HepG2 (cell line): Measurements from ENCODE around the gene EMC9. TPM values are rescaled to one million over a fixed set of nuclear protein-coding genes. Genes with fewer than 3 reads are reported as not detected.
A peak's percentile ranks its signal among the peaks of the same experiment; 100 is the strongest.

Source experiments
- ATAC-seq: fragments of 200-7000 bp; cut with Tn5 transposase; 3 replicates; pipeline ENCODE4 v1.9.1; 2020; ENCODE audit warnings: mild to moderate bottlenecking, moderate library complexity
- BruUV-seq: library from RNA; stranded (reverse); fragments of 400-500 nt; replicated peaks from 2 replicates; lab custom pipeline; 2021; lab: Mats Ljungman, UMichigan
- CTCF ChIA-PET: fragments of 300-600 bp; formaldehyde crosslinking; extraction: SDS; loops from one replicate; lab custom pipeline; 2021; ENCODE audit warnings: low total read pairs, inconsistent platforms, low intra/inter-chr PET ratio; lab: Yijun Ruan, JAX
- POLR2A ChIA-PET: fragments of 350-600 bp; sonication (Branson Sonifier 250); formaldehyde crosslinking; loops from one replicate; lab custom pipeline; 2020; ENCODE audit warnings: antibody characterized with exemption, inconsistent platforms; lab: Yijun Ruan, JAX
- DNase-seq: peaks from one replicate; pipeline ENCODE4 v3.0.0-alpha.2; 2015; ENCODE audit warnings: low spot score
- FAIRE-seq: peaks from 3 replicates; lab custom pipeline; 2011; peaks lifted over from hg19 to GRCh38; lab: Jason Lieb, UNC
- H2AFZ ChIP-seq: one replicate; pipeline ENCODE4 v1.6.1; 2011; ENCODE audit warnings: low read length, inconsistent platforms
- H3K27ac ChIP-seq: fragments of 300-600 bp; 3 replicates; pipeline ENCODE4 v1.8.0; 2011; ENCODE audit warnings: mixed run types, mild to moderate bottlenecking, mixed read lengths, low read length, inconsistent platforms; ENCODE audit not compliant: insufficient read depth; ENCODE audit errors: extremely low read length
- H3K27me3 ChIP-seq, 2 experiments: fragments of 200-600 bp in 1 of 2; 2 replicates in 1 of 2; 3 replicates in 1 of 2; pipeline versions ENCODE4 v1.6.0 to v1.8.0; 2011; ENCODE audit warnings: low read length in 2 of 2, mild to moderate bottlenecking in 2 of 2, moderate library complexity in 2 of 2, inconsistent platforms in 1 of 2; ENCODE audit not compliant: insufficient read depth in 2 of 2, control insufficient read depth in 1 of 2
- H3K36me3 ChIP-seq, 2 experiments: fragments of 200-600 bp in 1 of 2; replicated peaks in 1 of 2; 2 replicates in 1 of 2; 3 replicates in 1 of 2; pipeline versions ENCODE4 v1.5.1 to v1.8.0; 2011; ENCODE audit warnings: low read length in 2 of 2, inconsistent platforms in 1 of 2; ENCODE audit not compliant: insufficient read depth in 2 of 2, control insufficient read depth in 1 of 2
- H3K4me1 ChIP-seq: 2 replicates; pipeline ENCODE4 v1.5.1; 2012; ENCODE audit warnings: low read length, inconsistent platforms; ENCODE audit not compliant: insufficient read depth
- H3K4me2 ChIP-seq: 2 replicates; pipeline ENCODE4 v1.6.0; 2011; ENCODE audit warnings: low read depth, low read length, inconsistent platforms
- H3K4me3 ChIP-seq, 3 experiments: fragments of 200-600 bp in 1 of 3; sonication (generic), shearing (Covaris generic) in 1 of 3; replicated peaks in 1 of 3; 2 replicates each; pipeline ENCODE4 v1.5.1; 2011 to 2016; ENCODE audit warnings: low read length in 3 of 3, inconsistent platforms in 2 of 3, low read depth in 2 of 3, mild to moderate bottlenecking in 2 of 3, control low read depth in 1 of 3, mixed read lengths in 1 of 3; ENCODE audit not compliant: insufficient read depth in 1 of 3
- H3K79me2 ChIP-seq: one replicate; pipeline ENCODE4 v1.6.1; 2011; ENCODE audit warnings: low read length, inconsistent platforms; ENCODE audit not compliant: insufficient read depth
- H3K9ac ChIP-seq: 2 replicates; pipeline ENCODE4 v1.6.0; 2011; ENCODE audit warnings: mild to moderate bottlenecking, low read depth, low read length, inconsistent platforms; ENCODE audit not compliant: insufficient read depth
- H3K9me3 ChIP-seq: 2 replicates; pipeline ENCODE4 v1.5.1; 2012; ENCODE audit warnings: mild to moderate bottlenecking, low read length
- H4K20me1 ChIP-seq: 2 replicates; pipeline ENCODE4 v1.6.0; 2011; ENCODE audit warnings: inconsistent platforms, mild to moderate bottlenecking, low read length, moderate library complexity; ENCODE audit not compliant: insufficient read depth
- CBX5 ChIP-seq: sonication (generic); formaldehyde crosslinking; IDR thresholded peaks from 2 replicates; pipeline ENCODE4 v1.4.0; 2020; ENCODE audit warnings: missing genetic modification reagents, borderline replicate concordance
- ELK4 ChIP-seq: sonication (generic); formaldehyde crosslinking; IDR thresholded peaks from 2 replicates; pipeline ENCODE4 v1.9.0; 2021; ENCODE audit warnings: missing genetic modification reagents, borderline replicate concordance
- HMGA1 ChIP-seq: sonication (generic); formaldehyde crosslinking; conservative IDR thresholded peaks from 2 replicates; pipeline ENCODE4 v1.4.0; 2020; ENCODE audit warnings: missing genetic modification reagents
- HNRNPH1 ChIP-seq: fragments of 200-400 bp; formaldehyde crosslinking; optimal IDR thresholded peaks from 2 replicates; pipeline ENCODE3; 2017; ENCODE audit warnings: mild to moderate bottlenecking, low read depth, low read length
- MLXIP ChIP-seq: sonication (generic); formaldehyde crosslinking; IDR thresholded peaks from 2 replicates; pipeline ENCODE4 v1.9.0; 2021; ENCODE audit warnings: missing genetic modification reagents, borderline replicate concordance
- PREB ChIP-seq: sonication (generic); formaldehyde crosslinking; IDR thresholded peaks from 2 replicates; pipeline ENCODE4 v1.4.0; 2020; ENCODE audit warnings: missing genetic modification reagents
- RBFOX2 ChIP-seq: fragments of 200-400 bp; formaldehyde crosslinking; IDR thresholded peaks from 2 replicates; pipeline ENCODE4 v1.6.1; 2017; ENCODE audit warnings: low read depth, mild to moderate bottlenecking, low read length
- ZMYM2 ChIP-seq: sonication (generic); formaldehyde crosslinking; IDR thresholded peaks from 2 replicates; pipeline ENCODE4 v1.8.0; 2022; ENCODE audit warnings: mild to moderate bottlenecking, missing genetic modification reagents
- ZNF142 ChIP-seq: sonication (generic); formaldehyde crosslinking; IDR thresholded peaks from 2 replicates; pipeline ENCODE4 v1.4.0; 2020; ENCODE audit warnings: missing genetic modification reagents
- ZNF256 ChIP-seq: sonication (generic); formaldehyde crosslinking; conservative IDR thresholded peaks from 2 replicates; pipeline ENCODE4 v1.4.0; 2020; ENCODE audit warnings: missing genetic modification reagents
- ZNF768 ChIP-seq: sonication (generic); formaldehyde crosslinking; IDR thresholded peaks from 2 replicates; pipeline ENCODE4 v1.4.0; 2020; ENCODE audit warnings: missing genetic modification reagents
- ZSCAN30 ChIP-seq: sonication (generic); formaldehyde crosslinking; IDR thresholded peaks from 2 replicates; pipeline ENCODE4 v1.5.0; 2020; ENCODE audit warnings: mild to moderate bottlenecking, missing genetic modification reagents
- WGBS: methylation state at CpG from one replicate; pipeline ENCODE4 v1.1.6; 2017; ENCODE audit warnings: low lambda C conversion rate; 5-methylcytosine and 5-hydroxymethylcytosine counted together
- in situ Hi-C: cut with HindIII; loops from 2 replicates; pipeline ENCODE4 v1.10.0; 2017; ENCODE audit warnings: low pct_unique_long_range_greater_than_20kb; ENCODE audit not compliant: extremely low pct_ligation_motif_present
- intact Hi-C: fragments of 100-400 bp; cut with micrococcal nuclease; formaldehyde crosslinking; loops from one replicate; pipeline ENCODE4 v1.10.0; 2022; ENCODE audit not compliant: unreplicated experiment
- polyA plus RNA-seq, 8 experiments: library from polyadenylated mRNA; depleted of rRNA in 3 of 8; stranded (reverse) in 7 of 8; unstranded in 1 of 8; fragments of >200 nt; fragmentation: Illumina TruSeq in 4 of 8; extraction: Trizol in 4 of 8; gene quantifications; 2 replicates each; pipeline versions ENCODE4 v1.2.1 to v1.2.3, GENCODE V29; 2011 to 2016; ENCODE audit warnings: low read depth in 4 of 8, missing spikeins in 1 of 8, mixed read lengths in 1 of 8; ENCODE audit not compliant: insufficient read depth in 1 of 8
- total RNA-seq, 5 experiments: library from RNA; depleted of rRNA; stranded (reverse); fragments of >200 nt; fragmentation: Illumina TruSeq; extraction: Trizol; gene quantifications; 2 replicates each; pipeline ENCODE4 v1.2.3, GENCODE V29; 2016; ENCODE audit warnings: low read depth in 1 of 5

Gene EMC9
- total and polyA plus RNA-seq, 2 of the 13 experiments (the other 11 are each of a cell fraction or from before 2014, with no cell fraction given): 60.5 to 78.7 TPM

GRCh38 chr14:24098229-24098926 lies 43.0 kb downstream of the EMC9 start:
- H3K4me1 ChIP-seq: peaks cover 56% of the 10 kb centered on the region
- H3K9ac ChIP-seq: no peak overlapping the region
- CTCF ChIA-PET: no interaction called here
- H4K20me1 ChIP-seq: 0 out of 2 replicates have a peak, but pooled peaks cover 4% of the 10 kb centered on the region
- H3K27me3 ChIP-seq: peaks cover 0 to 6% of the 10 kb centered on the region in 2 experiments; a peak in 1 of 5 replicates
- intact Hi-C loops (no loop called here), in situ Hi-C loops (no loop called here)
- no peak overlapping the region for H3K4me2 ChIP-seq
- FAIRE-seq (no peak), DNase-seq (no peak), ATAC-seq (no peak)
- POLR2A ChIA-PET: interaction anchor here (0.9 to 14.4 kb wide), 6 partner anchors 8 to 144 kb away, joined by 3 to 627 read pairs (median 92); partner anchors contain the start of genes DCAF11, EMC9, NRL and PSME1
- WGBS: 94% methylated on average over 16 of the region's 16 CpGs
- H3K27ac ChIP-seq: no peak overlapping the region
- H2AFZ ChIP-seq: no peak overlapping the region
- BruUV-seq: no TSS peak
- H3K36me3 ChIP-seq: peaks cover 39 to 57% of the 10 kb centered on the region in 2 experiments
- no peak overlapping the region for H3K4me3 ChIP-seq
- H3K79me2 ChIP-seq: peaks cover 28% of the 10 kb centered on the region
- no peaks in the 10 kb centered on the region for H3K9me3 ChIP-seq
- TF ChIP-seq HNRNPH1 (peak; percentile 79), RBFOX2 (peak; percentile 76), ZNF768 (CRISPR knock-in tag) (peak; percentile 31; the same call in 1 of the 2 replicates), HMGA1 (CRISPR knock-in tag) (no peak), ZSCAN30 (CRISPR knock-in tag) (no peak), ZNF256 (CRISPR knock-in tag) (peak; percentile 72; the same call in 1 of the 2 replicates), ZNF142 (no peak), PREB (0 out of 2 replicates have a peak, but pooled peaks have one; percentile 52), CBX5 (peak; percentile 24; the same call in 1 of the 2 replicates), ZMYM2 (no peak), ELK4 (CRISPR knock-in tag) (no peak), MLXIP (no peak)
